ENCODE results near the gene APOBEC2.
A peak's percentile ranks its signal among the peaks of the same experiment; 100 is the strongest.
"Not testable (repeated sequence)": the region's sequence is repeated elsewhere in the genome, so short reads cannot be mapped to it uniquely, and the experiment has no call there.

The APOBEC2 gene
- total RNA-seq: 0 reads per million in 2 donors

DNA sequence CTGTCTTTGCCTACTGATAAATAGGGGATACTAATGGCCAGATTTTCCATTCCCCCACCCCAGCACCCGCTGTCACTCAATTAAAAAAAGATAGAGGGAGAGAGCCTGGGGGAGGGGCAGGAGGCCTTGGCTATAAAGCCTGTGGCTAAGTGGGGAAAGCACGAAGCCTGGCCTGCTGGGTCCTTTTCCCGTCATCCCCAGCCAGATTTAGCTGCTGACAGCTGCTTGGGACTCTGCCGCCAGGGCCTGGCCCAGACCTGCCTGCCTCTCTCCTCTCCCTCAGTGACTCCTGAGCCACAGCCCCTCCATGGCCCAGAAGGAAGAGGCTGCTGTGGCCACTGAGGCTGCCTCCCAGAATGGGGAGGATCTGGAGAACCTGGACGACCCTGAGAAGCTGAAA lies at the start of gene APOBEC2:
TSS of gene APOBEC2 (plus strand) at position 162 of the 400 bp plus-strand sequence. CDS start at position 308, 146 bp downstream.
- DNase-seq: no peak

DNA sequence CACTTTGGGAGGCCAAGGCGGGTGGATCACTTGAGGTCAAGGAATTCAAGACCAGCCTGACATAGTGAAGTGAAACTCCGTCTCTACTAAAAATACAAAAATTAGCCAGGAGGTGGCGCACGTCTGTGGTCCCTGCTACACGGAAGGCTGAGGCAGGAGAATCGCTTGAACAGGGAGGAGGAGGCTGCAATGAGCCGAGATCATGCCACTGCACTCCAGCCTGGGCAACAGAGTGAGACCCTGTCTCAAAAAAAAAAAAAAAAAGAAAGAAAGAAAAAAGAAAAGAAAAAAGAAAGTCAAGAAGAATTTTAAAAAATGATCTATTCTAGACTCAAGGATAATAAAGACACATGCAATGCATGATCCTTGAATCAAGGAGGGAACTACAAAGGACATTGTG lies 46.8 kb upstream of the APOBEC2 start:
- not testable (repeated sequence) for DNase-seq

DNA sequence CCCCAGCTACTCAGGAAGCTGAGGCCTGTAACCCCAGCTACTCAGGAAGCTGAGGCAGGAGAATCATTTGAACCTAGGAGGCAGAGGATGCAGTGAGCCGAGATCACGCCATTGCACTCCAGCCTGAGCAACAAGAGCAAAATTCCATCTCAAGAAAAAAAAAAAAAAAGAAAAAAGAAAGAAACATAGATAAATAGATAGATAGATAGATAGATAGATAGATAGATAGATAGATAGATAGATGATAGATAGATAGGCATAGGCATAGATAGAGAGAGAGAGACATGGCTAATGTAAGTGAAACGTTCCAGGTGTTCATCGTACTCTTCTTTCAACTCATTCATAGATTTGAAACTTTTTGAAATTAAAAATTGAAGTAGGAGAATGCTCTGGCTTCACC lies 46.0 kb upstream of the APOBEC2 start:
- DNase-seq: not testable (repeated sequence)

DNA sequence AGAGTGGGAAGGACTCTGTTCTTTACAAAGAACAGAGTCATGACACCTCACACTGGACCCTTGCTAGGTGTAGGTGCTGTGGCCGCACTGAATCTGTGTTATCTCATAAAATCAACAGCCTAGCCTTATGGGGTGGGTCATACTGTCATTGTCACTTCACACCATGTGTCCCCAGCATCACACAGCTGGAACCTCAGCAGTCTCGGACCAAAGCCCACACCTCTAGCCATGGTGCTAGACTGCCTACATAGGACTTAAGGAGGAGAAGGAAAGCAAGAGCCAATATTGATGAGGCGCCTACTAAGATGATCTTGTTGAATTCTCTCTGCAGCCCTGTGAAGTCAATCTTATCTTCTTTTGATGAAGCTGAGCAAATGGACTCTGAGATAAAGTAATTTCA lies 45.0 kb upstream of the APOBEC2 start:
- no peak for DNase-seq

DNA sequence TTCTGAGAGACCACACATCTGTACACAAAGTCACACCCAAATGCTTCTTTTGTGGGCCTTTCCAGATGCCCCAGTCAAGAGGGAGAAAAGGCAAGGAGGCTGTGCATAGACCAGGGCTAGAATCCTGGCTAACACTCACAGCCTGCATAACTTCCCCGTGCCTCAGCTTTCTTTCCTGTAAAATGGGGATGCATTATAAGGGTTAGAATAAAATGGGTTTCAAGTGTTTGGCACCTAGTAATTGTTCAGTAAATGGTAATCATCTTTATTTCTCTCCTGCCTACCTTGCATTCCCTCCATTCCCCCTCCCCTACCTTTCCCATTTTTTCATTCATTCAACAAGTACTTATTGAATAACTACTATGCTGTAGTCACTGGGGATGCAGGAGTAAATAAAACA lies 43.3 kb upstream of the APOBEC2 start:
- DNase-seq: no peak

DNA sequence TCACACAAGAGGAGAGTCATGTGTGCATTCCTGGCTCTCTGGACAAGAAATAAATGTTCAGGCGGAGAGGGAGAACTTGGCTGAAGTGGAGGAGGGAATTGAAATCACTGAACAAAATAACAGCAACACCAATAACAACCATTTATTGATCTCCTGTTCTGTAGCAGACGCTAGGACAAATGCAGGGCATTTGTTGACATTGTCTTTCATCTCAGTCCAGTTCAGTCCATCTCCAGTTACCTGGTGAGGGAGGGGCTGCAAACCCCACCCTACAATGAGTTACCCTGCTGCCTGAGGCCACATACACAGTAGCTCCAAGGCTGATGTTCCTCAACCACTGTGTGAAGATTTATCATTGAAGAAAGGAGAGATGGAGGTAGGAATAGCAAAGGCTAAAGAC lies 41.3 kb upstream of the APOBEC2 start:
- no peak for DNase-seq

DNA sequence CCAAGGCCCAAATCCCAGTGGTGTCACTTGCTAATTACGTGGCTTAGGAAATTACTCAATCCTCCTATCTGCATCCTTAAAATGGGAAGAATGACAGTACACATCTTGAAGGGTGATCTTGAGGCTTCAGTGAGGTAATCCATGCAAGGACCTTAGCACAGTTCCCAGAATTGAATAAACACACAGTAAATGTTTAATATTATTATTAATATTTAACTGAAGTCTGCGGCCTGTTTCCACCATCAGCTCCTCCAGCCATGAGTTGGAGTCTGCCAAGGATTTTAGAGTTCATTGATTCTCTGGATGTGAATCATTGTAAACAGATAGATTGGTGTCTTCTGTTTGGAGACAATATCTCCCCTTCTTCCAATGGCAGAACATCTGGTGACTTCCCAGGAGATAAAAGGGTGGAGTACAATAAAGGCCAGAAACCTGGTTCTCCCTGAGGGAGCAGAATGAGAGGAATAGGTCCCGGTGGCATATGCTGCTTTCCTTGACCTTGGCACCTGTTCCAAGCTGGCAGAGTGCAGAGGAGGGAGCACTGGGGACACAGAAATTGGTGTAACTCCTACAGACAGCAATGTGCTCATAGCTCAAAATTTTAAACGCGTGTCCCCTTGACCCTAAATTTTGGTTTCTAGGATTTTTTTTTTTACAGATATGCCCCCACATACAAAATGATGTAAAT lies 39.4 kb upstream of the APOBEC2 start:
- no peak for DNase-seq

DNA sequence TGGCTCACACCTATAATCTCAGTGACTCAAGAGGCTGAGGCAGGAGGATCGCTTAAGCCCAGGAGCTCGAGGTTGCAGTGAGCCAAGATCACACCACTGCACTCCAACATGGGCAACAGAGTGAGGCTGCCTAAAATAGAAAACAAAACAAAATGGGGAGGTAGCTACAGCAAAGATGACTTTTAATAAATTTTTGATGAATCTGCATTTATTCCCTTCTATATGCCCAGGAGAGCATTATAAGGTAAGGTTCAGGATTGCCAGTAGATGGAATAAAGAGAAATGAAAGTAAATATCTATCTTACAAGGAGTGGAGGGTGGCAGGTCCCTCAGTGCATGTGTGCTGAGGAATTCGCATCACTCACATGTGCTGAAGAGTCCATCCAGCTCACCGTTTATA lies 38.2 kb upstream of the APOBEC2 start:
- no peak for DNase-seq

DNA sequence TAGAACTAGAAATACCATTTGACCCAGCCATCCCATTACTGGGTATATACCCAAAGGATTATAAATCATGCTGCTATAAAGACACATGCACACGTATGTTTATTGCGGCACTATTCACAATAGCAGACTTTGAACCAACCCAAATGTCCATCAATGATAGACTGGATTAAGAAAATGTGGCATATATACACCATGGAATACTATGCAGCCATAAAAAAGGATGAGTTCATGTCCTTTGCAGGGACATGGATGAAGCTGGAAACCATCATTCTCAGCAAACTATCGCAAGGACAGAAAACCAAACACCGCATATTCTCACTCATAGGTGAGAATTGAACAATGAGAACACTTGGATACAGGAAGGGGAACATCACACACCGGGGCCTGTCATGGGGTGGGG lies 37.1 kb upstream of the APOBEC2 start:
- DNase-seq: not testable (repeated sequence)

DNA sequence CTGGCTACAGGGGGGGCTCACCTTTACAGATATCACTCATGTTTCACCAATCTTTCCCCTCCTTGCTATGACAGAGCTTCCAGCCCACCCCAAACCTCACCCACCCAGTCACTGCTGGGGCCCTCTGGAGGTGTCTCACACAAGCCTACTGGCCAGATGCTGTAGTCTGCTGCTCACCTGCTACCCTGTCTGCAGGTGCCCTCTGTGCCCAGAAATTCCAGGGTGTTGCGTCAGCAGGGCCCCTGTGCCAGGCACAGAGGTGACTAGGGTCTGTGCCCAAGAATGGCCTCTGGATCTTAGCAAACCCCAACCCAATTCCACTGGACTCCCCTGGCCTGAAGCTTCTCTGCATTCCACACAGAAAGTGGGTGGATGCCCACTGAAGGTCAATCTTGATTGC lies 35.3 kb upstream of the APOBEC2 start:
- no peak for DNase-seq

DNA sequence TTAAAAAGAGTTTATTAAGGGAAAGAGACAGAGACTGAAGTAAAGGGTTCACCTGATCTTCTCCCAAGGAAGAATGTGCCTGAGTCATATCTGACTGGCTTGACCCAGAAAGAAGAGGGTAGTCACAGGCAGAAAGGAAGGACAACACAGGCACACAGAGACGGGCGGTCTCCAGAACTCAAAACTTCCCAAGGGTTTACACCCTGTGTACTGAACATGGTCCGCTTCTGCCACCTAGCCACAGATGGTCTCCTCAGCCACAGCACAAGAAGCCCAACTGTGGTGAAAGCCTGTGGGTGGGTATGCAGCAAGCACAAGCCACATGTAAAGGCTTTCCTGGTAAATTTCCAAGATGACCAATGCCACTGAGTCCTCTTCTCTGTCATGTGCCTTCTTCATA lies 31.2 kb upstream of the APOBEC2 start:
- no peak for DNase-seq

DNA sequence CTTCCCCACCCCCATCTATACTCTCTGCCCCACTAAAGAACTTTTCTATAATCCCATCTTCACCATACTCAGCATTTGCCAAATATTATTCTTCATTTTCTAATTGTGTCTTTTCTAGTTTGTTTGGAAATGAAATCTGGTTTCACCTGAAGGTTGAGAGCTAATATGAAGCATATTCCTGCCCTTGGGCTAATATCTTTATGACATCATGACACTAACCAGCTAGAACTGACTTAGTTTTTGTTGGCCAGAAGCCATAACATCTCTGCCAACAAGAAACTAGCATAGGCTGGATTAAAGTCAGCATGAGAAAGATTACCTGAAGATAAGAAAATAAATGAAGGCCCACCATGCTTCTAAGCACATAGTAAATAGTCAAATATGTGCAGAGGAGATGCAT lies 30.7 kb upstream of the APOBEC2 start:
- DNase-seq: no peak

DNA sequence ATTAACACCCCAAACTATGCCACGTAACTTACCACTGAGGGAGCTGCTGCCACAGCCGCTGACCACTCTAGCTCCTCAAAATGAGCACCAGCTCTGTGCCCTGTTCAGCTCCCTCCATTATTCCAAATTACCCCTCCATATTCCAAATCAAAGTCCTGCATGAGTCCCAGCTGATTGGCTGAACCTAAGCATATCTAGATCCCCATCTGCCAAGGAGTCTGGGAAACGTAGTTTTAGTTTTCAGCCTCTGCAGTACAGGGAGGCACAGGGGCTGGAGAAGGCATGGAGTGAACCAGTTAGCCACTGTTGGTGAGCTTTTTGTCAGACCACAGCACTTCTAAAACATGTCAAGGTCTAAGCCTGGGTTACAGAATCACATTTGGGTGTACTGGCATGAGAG lies 29.9 kb upstream of the APOBEC2 start:
- DNase-seq: no peak

DNA sequence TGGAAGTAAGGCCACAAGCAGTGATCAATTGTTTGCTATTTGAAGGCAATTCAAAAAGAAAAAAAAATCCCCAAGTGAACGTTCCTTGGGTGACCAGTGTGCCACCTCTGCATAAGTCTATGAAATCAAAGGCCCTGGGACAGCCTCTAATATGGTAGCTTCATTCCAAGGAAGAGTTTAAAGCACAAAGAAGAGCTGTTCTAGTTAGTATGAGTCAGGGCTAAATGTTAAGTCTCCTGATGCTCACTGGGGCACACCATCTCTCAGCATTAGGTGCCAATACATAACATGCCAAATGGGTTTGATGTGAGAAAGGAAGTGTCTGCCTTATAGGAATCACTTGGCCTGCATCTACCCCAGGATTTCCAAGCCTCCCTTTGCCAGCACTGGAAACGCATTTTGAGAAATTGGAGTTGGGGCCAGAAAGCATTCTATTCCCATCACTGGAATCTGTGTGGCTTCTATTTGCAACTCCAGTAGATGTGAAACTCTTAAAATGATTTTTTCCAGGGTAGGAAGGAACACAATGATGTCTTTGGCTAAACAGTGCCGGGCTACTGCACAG lies 27.0 kb upstream of the APOBEC2 start:
- DNase-seq: no peak

DNA sequence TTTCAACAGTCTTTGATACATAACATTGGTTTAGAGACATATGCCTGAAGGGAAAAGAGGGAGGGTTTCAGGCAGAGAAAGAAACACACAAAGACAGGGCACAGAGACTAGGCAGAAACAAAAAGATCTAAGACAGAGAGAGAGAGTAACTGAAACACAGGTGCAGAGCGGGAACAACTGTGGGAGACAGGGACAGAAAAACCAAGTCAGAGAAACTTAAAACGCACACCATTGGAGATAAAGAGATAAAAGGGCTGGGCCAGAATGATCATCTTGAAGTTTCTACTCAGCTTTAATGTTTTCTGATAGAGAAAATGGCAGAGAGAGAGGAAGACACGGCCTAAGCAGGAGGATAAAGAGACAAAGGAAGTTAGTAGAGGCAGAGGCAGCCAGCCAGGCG lies 25.8 kb upstream of the APOBEC2 start:
- DNase-seq: no peak

DNA sequence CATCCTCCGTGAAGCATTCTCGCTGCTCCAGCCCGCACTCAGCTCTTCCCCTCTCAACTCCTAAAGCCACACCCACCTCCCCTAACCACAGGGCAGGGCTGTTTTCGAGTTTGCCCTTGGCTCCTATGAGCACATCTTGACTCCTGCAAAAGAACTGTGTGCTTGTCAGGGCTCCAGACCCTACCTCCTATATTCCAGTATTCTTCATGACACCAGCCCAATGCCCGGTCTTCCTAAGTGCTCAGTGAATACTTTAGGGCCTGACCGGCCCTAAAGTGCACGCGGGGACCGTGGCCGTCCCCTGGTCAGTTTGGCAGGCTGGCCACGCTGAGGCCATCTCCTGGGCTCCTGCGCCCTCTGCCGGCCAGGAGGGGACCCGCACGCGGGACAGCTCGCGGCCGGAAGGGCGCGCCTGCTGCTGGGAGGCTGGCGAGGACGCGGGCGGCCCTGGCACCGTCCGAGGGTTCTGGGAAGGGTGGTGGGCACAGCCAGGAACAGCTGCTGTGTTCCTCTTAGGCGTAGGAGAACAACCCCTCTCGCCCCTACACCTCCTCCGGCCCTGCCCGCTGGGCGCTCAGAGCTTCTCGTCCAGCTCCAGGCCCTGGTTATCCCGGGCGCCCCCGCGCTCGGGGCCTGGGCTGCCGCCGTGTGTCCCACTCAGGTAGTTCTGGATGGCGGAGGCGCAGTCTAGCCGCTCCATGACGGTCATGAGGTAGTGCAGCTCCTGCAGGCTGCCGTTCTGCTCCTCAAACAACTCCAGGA lies 25.0 kb upstream of the APOBEC2 start:
- DNase-seq: peak; percentile 37

DNA sequence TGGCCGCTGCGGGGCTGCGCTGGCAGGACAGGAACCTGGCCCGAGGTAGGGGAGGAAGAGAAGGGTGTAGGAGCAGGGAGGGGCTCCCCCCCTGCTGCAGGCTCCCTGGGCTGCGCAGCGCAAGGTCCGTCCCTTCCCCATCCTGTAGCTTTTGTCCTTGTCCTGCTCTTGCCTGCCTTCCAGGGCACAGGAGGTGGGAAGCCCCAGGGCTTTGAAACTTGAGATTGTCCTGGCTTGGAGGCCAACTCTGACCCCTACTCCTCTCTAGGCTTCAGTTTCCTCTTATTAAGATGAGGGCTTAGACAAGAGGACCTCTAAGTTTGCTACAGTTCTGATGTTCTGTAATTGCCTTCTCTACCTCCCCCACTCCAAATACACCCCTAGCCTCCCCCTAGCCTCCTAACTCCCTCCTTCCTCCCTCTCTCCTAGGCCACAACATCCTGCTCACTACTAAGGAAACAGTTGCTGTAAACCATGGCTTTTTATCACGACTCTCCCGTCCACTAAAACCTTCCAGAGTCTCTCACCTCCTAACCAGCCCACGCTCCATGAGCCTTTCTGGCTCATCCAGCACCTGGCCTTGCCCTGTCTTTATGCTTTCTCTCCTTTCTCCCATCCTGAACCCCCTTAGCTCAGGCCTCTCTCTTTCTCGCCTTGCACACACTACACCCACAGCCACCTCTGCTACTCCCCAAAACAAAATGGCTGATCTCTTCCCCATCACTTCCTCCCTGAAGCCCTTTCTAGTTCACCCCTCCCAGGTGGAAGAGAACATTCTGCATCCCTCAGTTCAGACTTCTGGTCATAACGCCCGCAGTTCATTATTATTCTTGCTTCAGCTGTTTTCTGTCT lies 24.2 kb upstream of the APOBEC2 start:
- no peak for DNase-seq

DNA sequence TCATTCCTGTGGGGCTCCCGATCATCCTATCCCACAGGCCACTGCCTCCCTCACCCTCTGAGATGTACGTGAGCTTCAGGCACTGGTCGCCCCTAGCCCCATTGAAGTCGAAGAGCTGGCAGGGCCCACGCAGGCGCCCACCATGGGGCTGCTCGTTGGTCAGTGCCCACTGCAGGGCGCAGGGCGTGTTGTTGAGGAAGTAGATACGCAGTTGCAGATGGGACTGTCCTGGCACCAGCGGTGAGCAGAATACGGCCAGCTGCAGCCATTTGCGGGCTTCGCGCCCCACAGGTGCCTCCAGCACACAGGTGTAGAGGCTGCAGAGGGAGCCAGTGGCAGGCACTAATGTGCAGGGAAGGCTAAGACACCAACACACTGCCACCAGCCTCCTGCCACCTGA lies 20.2 kb upstream of the APOBEC2 start:
- no peak for DNase-seq

DNA sequence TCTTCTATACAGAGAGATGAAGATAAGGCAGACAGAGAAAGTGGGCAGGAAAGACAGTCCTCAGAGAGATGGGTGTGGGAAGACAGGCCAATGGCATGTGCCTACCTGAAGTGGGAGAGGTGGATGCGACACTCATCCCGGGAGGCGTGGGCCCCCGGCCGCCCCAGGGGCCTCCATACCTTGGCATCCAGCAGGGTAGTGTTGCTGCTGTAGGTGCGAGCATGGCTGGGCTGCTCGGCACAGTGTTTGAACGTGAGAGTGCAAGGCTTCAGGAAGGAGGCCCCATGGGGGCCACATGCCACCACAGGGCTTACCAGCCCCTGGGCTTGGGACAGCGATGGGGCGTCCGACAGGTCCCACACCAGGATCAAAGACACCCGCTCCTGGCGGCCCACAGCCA lies 19.2 kb upstream of the APOBEC2 start:
- DNase-seq: no peak

DNA sequence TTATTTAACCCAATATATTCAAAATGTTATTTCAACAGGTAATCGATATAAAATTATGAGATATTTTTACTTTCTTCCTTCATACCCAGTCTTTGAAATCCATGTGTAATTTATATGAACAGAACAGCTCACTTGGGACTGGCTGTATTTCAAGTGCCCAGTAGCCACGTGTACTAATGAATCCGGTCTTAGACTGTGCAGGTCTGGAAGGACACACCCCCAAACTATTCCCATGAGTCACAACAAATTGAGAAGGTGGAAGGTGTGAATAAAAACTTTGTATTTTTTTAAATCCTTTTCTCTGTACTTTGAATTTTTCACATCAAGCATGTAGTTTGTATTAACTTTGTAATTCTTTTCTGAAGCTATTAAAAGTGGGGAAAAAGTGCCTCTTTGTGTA lies 16.8 kb upstream of the APOBEC2 start:
- no peak for DNase-seq

DNA sequence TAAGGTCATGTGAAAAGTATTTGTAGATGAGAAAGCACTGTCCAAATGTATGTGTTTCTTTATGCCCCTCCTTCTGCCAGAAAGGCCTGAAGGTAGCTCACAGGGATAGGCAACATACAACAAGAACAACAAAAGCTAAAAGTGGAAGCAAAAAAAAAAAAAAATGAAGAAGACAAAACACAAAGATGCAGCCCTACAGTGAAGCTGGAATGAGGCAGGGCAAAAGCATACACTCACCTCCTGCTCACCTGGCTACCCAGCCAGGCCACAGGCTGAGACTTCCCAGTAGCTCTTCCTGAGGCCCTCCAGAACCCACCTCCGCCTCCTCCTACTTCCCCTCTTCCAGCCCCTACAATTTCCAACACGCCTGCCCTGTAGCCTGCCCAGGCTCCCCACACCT lies 16.4 kb upstream of the APOBEC2 start:
- no peak for DNase-seq

DNA sequence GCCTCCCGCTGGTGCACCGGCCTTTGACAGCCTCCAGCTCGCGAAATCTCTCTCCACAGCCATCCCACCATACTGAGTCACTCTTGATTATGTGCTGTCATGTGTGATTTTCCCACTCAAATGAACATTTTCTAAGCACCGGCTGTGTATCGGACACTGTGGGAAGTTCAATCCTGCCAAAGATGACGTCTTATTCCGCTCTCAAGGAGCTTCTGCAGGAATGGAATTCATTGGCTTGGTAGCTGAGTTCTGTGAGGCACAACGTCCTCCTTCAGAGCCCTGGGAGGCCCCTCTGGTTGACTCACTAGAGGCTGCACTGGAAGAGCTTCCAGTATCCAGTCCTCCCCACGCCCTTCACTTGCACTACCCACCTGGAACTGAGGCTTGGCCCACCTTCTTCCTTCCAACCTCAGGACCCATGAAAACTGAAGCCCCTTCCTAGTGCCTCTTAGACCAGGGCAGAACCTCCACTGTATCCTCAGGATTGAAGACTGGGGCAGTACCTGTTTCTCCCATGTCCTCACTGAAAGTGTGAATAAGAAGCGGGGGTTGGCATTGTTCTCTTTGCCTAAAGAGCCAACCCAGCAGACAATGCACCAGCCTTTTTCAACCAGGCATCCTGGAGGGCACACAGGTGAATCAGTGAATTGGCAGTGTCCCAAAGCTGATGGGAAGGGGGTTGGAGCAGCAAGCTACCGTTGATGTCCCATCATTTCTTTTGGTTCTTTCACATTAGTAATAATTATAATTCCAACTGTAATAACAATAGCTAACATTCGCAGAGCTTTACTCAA lies 15.7 kb upstream of the APOBEC2 start:
- DNase-seq: no peak
